ENCODE data around the gene TRPV4.

The TRPV4 gene

GRCh38 chr12:109739747-109740693 lies 93.2 kb downstream of the TRPV4 start:
- no peak for DNase-seq (ENCODE audit: low read depth)

- DNase-seq (ENCODE audit: low read depth), result no peak
Observed at GRCh38 chr12:109738878-109739665, 94.1 kb downstream of the TRPV4 start.

- no peak for DNase-seq (ENCODE audit: low read depth)
Observed at GRCh38 chr12:109738209-109738608, 95.0 kb downstream of the TRPV4 start.

GRCh38 chr12:109737631-109738030 lies 95.6 kb downstream of the TRPV4 start:
- no peak for DNase-seq (ENCODE audit: low read depth)

- DNase-seq (ENCODE audit: low read depth), result no peak
Observed at GRCh38 chr12:109737126-109737525, 96.1 kb downstream of the TRPV4 start.

GRCh38 chr12:109736552-109737108 lies 96.6 kb downstream of the TRPV4 start:
- no peak for DNase-seq (ENCODE audit: low read depth)

GRCh38 chr12:109735825-109736551 lies 97.2 kb downstream of the TRPV4 start:
- no peak for DNase-seq (ENCODE audit: low read depth)

GRCh38 chr12:109735051-109735521 lies 98.1 kb downstream of the TRPV4 start:
- DNase-seq (ENCODE audit: low read depth), result no peak

- DNase-seq (ENCODE audit: low read depth), result no peak
Observed at GRCh38 chr12:109734219-109735000, 98.8 kb downstream of the TRPV4 start.

Measured in stimulated activated CD8-positive, alpha-beta memory T cell treated with anti-CD3 and anti-CD28 coated beads, Interleukin-4, amount 100 ng/mL, for 24 hours (primary cell).